ENCODE data around the gene PDCD1.
A peak's percentile ranks its signal among the peaks of the same experiment; 100 is the strongest.

DNA sequence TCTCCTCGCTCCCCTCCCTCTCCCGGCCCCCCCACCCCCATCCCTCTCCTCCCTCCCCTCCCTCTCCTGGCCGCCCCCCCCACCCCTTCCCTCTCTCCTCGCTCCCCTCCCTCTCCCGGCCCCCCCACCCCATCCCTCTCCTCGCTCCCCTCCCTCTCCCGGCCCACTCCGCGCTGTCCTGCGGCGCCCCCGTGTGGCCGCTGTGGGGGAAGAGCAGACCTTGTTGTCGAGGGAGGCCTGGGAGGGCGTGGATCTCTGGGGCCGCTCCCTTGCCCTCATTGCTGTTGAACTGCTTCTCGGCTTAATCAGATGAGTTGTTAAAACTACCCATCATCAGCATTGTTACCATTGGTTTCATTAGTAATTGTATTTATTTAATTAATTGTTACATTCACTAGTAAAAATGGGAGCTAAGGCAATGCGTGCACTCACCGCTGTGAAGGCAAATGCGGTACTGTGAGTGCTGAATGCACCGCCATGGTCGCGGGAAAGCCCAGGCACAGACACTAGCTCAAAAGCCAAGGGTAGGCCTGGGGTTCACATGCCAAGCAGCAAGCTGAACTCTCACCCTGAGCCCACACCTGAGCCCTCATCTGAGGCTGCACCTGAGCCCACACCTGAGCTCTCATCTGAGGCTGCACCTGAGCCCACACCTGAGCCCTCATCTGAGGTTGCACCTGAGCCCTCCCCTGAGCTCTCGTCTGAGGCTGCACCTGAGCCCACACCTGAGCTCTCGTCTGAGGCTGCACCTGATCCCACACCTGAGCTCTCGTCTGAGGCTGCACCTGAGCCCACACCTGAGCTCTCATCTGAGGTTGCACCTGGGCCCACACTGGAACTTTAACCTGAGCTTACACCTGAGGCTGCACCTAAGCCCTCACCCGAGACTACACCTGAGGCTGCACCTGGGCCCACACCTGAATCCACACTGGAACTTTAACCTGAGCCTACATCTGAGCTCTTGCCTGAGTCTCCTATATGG, 19.6 kb upstream of the PDCD1 start:
- TF ChIP-seq, protein P1, sequence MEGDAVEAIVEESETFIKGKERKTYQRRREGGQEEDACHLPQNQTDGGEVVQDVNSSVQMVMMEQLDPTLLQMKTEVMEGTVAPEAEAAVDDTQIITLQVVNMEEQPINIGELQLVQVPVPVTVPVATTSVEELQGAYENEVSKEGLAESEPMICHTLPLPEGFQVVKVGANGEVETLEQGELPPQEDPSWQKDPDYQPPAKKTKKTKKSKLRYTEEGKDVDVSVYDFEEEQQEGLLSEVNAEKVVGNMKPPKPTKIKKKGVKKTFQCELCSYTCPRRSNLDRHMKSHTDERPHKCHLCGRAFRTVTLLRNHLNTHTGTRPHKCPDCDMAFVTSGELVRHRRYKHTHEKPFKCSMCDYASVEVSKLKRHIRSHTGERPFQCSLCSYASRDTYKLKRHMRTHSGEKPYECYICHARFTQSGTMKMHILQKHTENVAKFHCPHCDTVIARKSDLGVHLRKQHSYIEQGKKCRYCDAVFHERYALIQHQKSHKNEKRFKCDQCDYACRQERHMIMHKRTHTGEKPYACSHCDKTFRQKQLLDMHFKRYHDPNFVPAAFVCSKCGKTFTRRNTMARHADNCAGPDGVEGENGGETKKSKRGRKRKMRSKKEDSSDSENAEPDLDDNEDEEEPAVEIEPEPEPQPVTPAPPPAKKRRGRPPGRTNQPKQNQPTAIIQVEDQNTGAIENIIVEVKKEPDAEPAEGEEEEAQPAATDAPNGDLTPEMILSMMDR (IDR thresholded peaks at IDR 0.05; ENCODE audit: low read depth, low read length, poor library complexity, severe bottlenecking): peak; percentile 64
- TF ChIP-seq EZH2phosphoT487 (IDR thresholded peaks at IDR 0.05; ENCODE audit: borderline replicate concordance, low read length): no peak
